ENCODE measurements around the gene ADAMTS4. TPM values are rescaled to one million over a fixed set of nuclear protein-coding genes. Genes with fewer than 3 reads are reported as not detected.

Gene ADAMTS4
- total RNA-seq: 0.23 and 0.24 TPM in 2 replicates

GRCh38 chr1:161198897-161199431, at the start of gene ADAMTS4:
Gene ADAMTS4, minus strand, starts transcription at chr1:161199054. Its CDS starts 427 bp downstream, at chr1:161198627.
- Mint-ChIP-seq H3K27me3 (ENCODE audit: insufficient read depth) (no peaks in the 10 kb centered on the region), H3K4me1 (ENCODE audit: low read depth) (peaks cover 65% of the 10 kb centered on the region), H3K27ac (peak within 1 kb of the TSS; percentile 97), H3K36me3 (ENCODE audit: low read depth) (peaks cover 5% of the 10 kb centered on the region), H3K4me3 (no peak within 1 kb of the TSS), H3K9me3 (no peaks in the 10 kb centered on the region)
- no peak for DNase-seq (ENCODE audit: low spot score)
- intact Hi-C loops (cut with micrococcal nuclease): no loop called here

DNA sequence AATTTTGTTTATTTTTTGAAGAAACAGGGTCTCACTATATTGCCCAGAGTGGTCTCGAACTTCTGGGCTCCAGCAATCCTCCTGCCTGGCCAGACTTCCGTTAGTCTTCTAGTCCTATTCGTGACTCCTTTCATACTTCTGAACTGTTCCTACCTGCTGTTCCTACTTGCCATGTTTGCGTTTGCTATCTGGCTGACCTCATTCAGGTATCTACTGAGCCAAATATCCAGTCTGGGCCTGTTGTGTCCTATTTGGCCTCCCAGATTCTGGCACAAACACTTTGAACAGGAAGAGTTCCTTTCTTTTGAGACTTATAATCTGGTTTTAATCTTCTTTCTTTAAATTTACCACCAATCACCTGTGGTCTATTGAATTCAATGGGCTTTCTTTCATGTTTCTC, 46.0 kb upstream of the ADAMTS4 start:
- H3K36me3 Mint-ChIP-seq (ENCODE audit: low read depth): no peaks in the 10 kb centered on the region
- H3K4me3 Mint-ChIP-seq: no peak overlapping the region
- no peak for DNase-seq (ENCODE audit: low spot score)
- peaks cover 2% of the 10 kb centered on the region for H3K9me3 Mint-ChIP-seq
- intact Hi-C loops (cut with micrococcal nuclease): no loop called here
- H3K27ac Mint-ChIP-seq: no peak overlapping the region
- H3K27me3 Mint-ChIP-seq (ENCODE audit: insufficient read depth): peaks cover 7% of the 10 kb centered on the region
- no peaks in the 10 kb centered on the region for H3K4me1 Mint-ChIP-seq (ENCODE audit: low read depth)

DNA sequence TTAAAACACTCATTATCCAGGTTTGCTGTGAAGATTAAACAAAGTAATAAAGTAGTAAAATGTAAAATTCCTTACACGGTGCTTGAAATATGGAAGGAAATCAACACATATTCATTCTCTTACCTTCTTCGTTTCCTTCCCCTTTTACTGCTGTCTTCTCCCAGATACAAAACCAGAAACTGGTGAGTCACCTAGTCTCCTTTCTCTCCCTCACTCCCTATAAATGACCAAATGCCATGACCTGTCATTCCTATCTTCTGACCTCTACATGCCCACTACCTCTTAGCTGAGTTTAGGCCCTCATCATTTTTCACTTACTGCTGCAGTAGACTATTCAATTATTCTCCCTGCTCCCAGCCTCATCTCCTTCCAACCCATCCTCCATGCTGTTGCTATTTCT, 43.5 kb upstream of the ADAMTS4 start:
- Mint-ChIP-seq H3K36me3 (ENCODE audit: low read depth) (no peaks in the 10 kb centered on the region), H3K4me1 (ENCODE audit: low read depth) (no peaks in the 10 kb centered on the region), H3K27ac (no peak overlapping the region), H3K9me3 (no peaks in the 10 kb centered on the region), H3K27me3 (ENCODE audit: insufficient read depth) (peaks cover 11% of the 10 kb centered on the region), H3K4me3 (no peak overlapping the region)
- no peak for DNase-seq (ENCODE audit: low spot score)
- intact Hi-C loops (cut with micrococcal nuclease): no loop called here

DNA sequence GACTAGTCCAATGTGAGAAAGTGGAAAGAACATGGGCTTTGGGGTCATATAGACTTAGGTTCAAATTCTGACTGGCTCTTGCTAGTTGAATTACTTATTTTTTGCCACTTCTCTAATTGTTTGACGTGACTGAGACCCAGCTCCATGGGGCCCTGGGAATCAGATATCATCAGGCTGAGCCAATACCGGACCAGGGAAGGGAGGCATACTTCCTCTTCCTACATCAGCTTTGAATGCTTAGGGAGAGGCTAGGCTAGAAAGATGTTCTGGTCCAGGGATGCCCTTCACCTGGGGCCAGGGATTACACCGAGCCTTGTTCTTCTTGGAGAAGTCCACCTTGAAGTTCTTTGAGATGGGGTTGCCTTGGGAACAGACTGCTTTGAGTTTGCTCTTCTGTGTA, 42.8 kb upstream of the ADAMTS4 start:
- DNase-seq (ENCODE audit: low spot score): no peak
- peaks cover 11% of the 10 kb centered on the region for H3K27me3 Mint-ChIP-seq (ENCODE audit: insufficient read depth)

DNA sequence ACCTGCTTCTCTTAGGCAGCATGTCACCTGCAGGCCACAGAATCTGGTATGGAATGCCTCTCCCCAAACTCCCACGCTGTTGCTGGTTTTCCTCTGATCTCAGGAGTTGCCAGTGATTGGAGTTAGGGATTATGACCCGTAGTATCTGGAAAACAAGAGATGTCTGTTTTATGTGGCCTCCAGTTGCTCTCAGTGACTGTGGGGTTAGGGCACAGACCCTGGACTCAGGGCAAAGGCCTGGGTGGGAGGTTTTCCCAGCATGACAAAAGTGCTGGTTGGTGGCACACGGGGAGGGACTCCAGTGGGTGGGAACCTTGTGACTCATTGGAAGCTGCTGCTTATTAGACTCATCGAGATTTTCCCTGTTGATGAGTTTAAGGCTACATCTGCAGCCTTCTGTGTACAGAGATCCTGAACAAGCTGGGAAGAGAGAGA, 39.2 kb upstream of the ADAMTS4 start, which contains the start of gene NR1I3:
Gene NR1I3, minus strand, starts transcription at position 165 of the 435 bp plus-strand sequence. CDS start 1,638 bp downstream, outside the sequence.
- H3K4me1 Mint-ChIP-seq (ENCODE audit: low read depth): no peaks in the 10 kb centered on the region
- peaks cover 10% of the 10 kb centered on the region for H3K27me3 Mint-ChIP-seq (ENCODE audit: insufficient read depth)
- no peaks in the 10 kb centered on the region for H3K36me3 Mint-ChIP-seq (ENCODE audit: low read depth)
- DNase-seq (ENCODE audit: low spot score): no peak
- no peaks in the 10 kb centered on the region for H3K9me3 Mint-ChIP-seq
- intact Hi-C loops (cut with micrococcal nuclease): no loop called here
- no peak within 1 kb of the TSS for H3K4me3 Mint-ChIP-seq
- H3K27ac Mint-ChIP-seq: no peak within 1 kb of the TSS

More for the DNA sequence above, 42.8 kb upstream of the ADAMTS4 start:
- no peaks in the 10 kb centered on the region for H3K4me1 Mint-ChIP-seq (ENCODE audit: low read depth)
- no peaks in the 10 kb centered on the region for H3K36me3 Mint-ChIP-seq (ENCODE audit: low read depth)
- H3K9me3 Mint-ChIP-seq: no peaks in the 10 kb centered on the region
- H3K4me3 Mint-ChIP-seq: no peak overlapping the region
- intact Hi-C loops (cut with micrococcal nuclease): no loop called here
- H3K27ac Mint-ChIP-seq: no peak overlapping the region

- DNase-seq (ENCODE audit: low spot score): no peak
- intact Hi-C loops (cut with micrococcal nuclease): no loop called here
- no peak overlapping the region for H3K4me3 Mint-ChIP-seq
- no peaks in the 10 kb centered on the region for H3K9me3 Mint-ChIP-seq
- peaks cover 10% of the 10 kb centered on the region for H3K27me3 Mint-ChIP-seq (ENCODE audit: insufficient read depth)
- no peaks in the 10 kb centered on the region for H3K4me1 Mint-ChIP-seq (ENCODE audit: low read depth)
- H3K36me3 Mint-ChIP-seq (ENCODE audit: low read depth): no peaks in the 10 kb centered on the region
- H3K27ac Mint-ChIP-seq: no peak overlapping the region
Measured at GRCh38 chr1:161235957-161236775, 37.3 kb upstream of the ADAMTS4 start.

GRCh38 chr1:161233102-161233501, 34.2 kb upstream of the ADAMTS4 start:
- Mint-ChIP-seq H3K9me3 (no peaks in the 10 kb centered on the region), H3K27me3 (ENCODE audit: insufficient read depth) (peaks cover 6% of the 10 kb centered on the region), H3K4me3 (no peak overlapping the region), H3K27ac (no peak overlapping the region), H3K36me3 (ENCODE audit: low read depth) (peaks cover 13% of the 10 kb centered on the region), H3K4me1 (ENCODE audit: low read depth) (peaks cover under 1% of the 10 kb centered on the region)
- no peak for DNase-seq (ENCODE audit: low spot score)
- intact Hi-C loops (cut with micrococcal nuclease): no loop called here

- peaks cover 2% of the 10 kb centered on the region for H3K27me3 Mint-ChIP-seq (ENCODE audit: insufficient read depth)
- no peak overlapping the region for H3K4me3 Mint-ChIP-seq
- no peak for DNase-seq (ENCODE audit: low spot score)
- H3K4me1 Mint-ChIP-seq (ENCODE audit: low read depth): peaks cover 19% of the 10 kb centered on the region
- H3K27ac Mint-ChIP-seq: no peak overlapping the region
- intact Hi-C loops (cut with micrococcal nuclease): no loop called here
- H3K9me3 Mint-ChIP-seq: no peaks in the 10 kb centered on the region
- peaks cover 18% of the 10 kb centered on the region for H3K36me3 Mint-ChIP-seq (ENCODE audit: low read depth)
Measured at GRCh38 chr1:161230762-161231161, 31.9 kb upstream of the ADAMTS4 start.

- Mint-ChIP-seq H3K27ac (no peak overlapping the region), H3K4me3 (no peak overlapping the region), H3K27me3 (ENCODE audit: insufficient read depth) (peaks cover 2% of the 10 kb centered on the region), H3K36me3 (ENCODE audit: low read depth) (peaks cover 18% of the 10 kb centered on the region), H3K9me3 (no peaks in the 10 kb centered on the region), H3K4me1 (ENCODE audit: low read depth) (peaks cover 24% of the 10 kb centered on the region)
- intact Hi-C loops (cut with micrococcal nuclease): loop anchor here (5.0 kb wide), 1 partner anchor 137 kb away; the partner anchor contains the start of gene CFAP126
- DNase-seq (ENCODE audit: low spot score): no peak
Measured at GRCh38 chr1:161229896-161230295, 31.0 kb upstream of the ADAMTS4 start.

- H3K9me3 Mint-ChIP-seq: no peaks in the 10 kb centered on the region
- no peak for DNase-seq (ENCODE audit: low spot score)
- H3K36me3 Mint-ChIP-seq (ENCODE audit: low read depth): peaks cover 18% of the 10 kb centered on the region
- intact Hi-C loops (cut with micrococcal nuclease): loop anchor here (5.0 kb wide), 1 partner anchor 139 kb away; the partner anchor contains the start of gene CFAP126
- peak overlapping the region; percentile 79 for H3K27ac Mint-ChIP-seq
- peaks cover 3% of the 10 kb centered on the region for H3K27me3 Mint-ChIP-seq (ENCODE audit: insufficient read depth)
- H3K4me1 Mint-ChIP-seq (ENCODE audit: low read depth): peaks cover 24% of the 10 kb centered on the region
- H3K4me3 Mint-ChIP-seq: peak overlapping the region; percentile 99
Measured at GRCh38 chr1:161228032-161228431, 29.2 kb upstream of the ADAMTS4 start.

DNA sequence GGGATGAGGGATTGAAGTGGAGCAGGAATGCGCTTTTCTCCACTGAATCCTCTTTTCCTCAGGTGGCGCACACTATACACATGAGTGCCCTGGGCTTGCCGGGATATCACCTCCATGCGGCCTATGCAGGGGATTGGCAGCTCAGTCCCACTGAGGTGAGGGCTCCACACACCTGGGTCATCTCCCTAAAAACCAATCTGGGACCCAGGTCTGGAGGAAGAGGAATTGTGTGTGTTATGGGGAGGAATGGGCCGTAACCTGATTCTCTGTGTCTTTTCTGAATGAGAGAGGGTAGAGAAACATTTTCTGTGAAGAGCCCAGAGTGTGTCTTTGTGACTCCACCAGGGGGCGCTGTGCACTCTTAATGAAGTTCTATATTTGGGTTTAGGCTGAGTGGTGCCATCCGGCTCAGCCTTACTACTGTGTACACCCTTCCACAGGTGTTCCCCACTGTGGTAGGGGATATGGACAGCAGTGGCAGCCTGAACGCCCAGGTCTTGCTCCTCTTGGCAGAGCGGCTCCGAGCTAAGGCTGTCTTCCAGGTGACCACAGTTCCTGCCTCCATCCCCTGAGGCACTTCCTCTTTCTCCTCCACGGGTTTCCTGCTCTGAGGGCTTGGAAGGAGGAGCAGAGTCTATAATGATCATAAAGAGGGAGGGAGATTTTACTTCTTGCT, 28.5 kb upstream of the ADAMTS4 start:
- Mint-ChIP-seq H3K36me3 (ENCODE audit: low read depth) (peaks cover 18% of the 10 kb centered on the region), H3K4me1 (ENCODE audit: low read depth) (peaks cover 24% of the 10 kb centered on the region), H3K27ac (peak overlapping the region; percentile 79), H3K27me3 (ENCODE audit: insufficient read depth) (peaks cover 3% of the 10 kb centered on the region), H3K4me3 (peak overlapping the region; percentile 99), H3K9me3 (no peaks in the 10 kb centered on the region)
- intact Hi-C loops (cut with micrococcal nuclease): loop anchor here (1.0 to 5.0 kb wide), 6 partner anchors 64 to 517 kb away; partner anchors contain the start of genes CFAP126 and USP21
- peak; percentile 80 for DNase-seq (ENCODE audit: low spot score)

- DNase-seq (ENCODE audit: low spot score): no peak
- intact Hi-C loops (cut with micrococcal nuclease): loop anchor here (1.0 to 5.0 kb wide), 6 partner anchors 65 to 518 kb away; partner anchors contain the start of genes CFAP126 and USP21
- Mint-ChIP-seq H3K4me3 (peak overlapping the region; percentile 99), H3K36me3 (ENCODE audit: low read depth) (peaks cover 18% of the 10 kb centered on the region), H3K4me1 (ENCODE audit: low read depth) (peaks cover 24% of the 10 kb centered on the region), H3K27me3 (ENCODE audit: insufficient read depth) (peaks cover 3% of the 10 kb centered on the region), H3K9me3 (no peaks in the 10 kb centered on the region), H3K27ac (peak overlapping the region; percentile 100)
Measured at GRCh38 chr1:161226759-161227158, 27.9 kb upstream of the ADAMTS4 start.

Data from activated T-helper 1 cell treated with anti-CD3 and anti-CD28 coated beads, Interleukin-12 subunit alpha, Interleukin-12 subunit beta, Interleukin-2, Interleukin-4 antibody, amounts not matched to agents 30 ng/mL and 10 ng/mL and 1 ng/mL, durations not matched to agents 14 hours and 24 hours and 36 hours (primary cell).